T1000 (cell line): ENCODE data around the gene BRCA1.
"Not testable (repeated sequence)": the region's sequence is repeated elsewhere in the genome, so short reads cannot be mapped to it uniquely, and the experiment has no call there.

Experiments
- DNase-seq: peaks from one replicate; lab custom pipeline; 2025; ENCODE audit warnings: mixed read lengths; lab: John Stamatoyannopoulos, UW

Gene BRCA1

DNA sequence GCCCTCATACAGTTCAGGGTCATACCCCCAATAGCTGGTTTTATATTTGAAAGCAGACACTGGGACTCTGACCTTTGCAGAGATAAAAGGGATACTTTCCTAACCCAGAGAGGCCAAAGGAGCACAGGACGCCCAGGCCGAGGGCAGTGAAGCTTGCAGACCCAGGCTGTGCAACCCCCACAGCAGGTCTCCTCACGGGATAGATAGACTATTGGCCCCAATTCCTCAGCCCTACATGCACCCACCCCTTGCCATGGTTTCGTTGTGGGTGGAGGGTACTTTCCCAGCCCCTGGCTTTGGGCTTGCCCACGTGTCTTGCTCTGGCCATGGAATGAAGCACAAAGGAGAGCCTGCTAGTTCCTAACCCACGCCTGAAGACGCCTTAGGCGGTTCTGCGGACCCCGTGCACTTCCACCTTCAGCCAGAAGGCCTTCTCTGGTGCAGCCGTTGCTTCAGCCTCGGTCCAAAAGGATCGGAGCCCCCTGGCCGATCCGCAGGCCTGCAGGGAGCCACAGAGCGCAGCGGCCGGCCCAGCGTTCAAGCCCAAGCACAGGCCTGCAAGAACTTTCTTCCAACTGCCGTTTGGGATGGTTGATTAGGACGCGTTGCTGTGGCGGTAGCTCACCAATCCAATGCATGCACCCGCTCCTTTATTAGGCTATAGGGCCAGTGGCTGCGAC lies 9.8 kb upstream of the BRCA1 start:
- DNase-seq: no peak

DNA sequence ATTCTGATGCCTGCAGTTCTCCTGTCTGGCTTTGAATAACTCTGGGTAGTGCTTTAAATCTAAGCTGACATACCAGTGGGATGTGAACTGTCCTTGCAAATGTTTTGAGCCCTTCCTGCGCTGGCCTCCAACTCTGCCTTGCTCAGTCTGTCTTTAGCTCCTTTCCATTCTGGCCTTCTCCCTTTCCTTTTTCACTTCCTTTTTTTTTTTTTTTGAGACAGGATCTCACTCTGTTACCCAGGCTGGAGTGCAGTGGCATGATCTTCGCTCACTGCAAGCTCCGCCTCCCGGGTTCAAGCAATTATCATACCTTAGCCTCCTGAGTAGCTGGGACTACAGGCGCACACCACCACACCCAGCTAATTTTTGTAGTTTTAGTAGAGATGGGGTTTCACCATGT lies 8.3 kb upstream of the BRCA1 start:
- DNase-seq: not testable (repeated sequence)

DNA sequence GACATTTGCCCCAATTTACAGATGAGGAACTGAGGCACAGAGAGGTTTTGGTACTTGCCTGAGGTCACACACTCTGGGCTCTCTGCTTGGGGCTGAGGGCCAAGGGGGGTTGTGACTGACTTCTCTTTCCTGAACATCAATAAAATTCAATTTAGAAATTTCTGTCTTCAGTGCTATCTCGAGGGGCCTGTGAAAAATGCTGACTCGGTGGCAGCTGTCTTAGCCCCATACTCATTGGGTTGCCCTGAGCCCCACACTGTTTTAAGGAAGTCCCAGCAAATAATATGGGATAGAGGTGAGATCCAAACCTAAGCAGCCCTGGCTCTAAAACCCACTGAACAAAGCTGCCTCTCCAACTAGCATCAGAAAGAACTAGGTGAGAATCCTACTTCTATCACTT lies 7.0 kb upstream of the BRCA1 start:
- no peak for DNase-seq

DNA sequence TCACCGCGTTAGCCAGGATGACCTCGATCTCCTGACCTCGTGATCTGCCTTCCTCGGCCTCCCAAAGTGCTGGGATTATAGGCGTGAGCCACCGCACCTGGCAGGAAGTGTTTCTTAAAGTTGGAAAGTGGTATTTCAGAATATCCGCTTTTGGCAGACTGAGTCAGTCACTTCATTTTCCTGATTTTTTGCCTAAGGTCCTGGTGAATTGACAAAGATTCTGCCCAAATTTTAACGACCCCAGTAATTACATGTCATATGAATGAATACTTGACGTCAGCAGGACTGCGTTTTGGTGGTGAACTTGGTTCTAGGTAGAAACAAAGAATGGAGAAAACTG lies 4.5 kb upstream of the BRCA1 start:
- DNase-seq: no peak

DNA sequence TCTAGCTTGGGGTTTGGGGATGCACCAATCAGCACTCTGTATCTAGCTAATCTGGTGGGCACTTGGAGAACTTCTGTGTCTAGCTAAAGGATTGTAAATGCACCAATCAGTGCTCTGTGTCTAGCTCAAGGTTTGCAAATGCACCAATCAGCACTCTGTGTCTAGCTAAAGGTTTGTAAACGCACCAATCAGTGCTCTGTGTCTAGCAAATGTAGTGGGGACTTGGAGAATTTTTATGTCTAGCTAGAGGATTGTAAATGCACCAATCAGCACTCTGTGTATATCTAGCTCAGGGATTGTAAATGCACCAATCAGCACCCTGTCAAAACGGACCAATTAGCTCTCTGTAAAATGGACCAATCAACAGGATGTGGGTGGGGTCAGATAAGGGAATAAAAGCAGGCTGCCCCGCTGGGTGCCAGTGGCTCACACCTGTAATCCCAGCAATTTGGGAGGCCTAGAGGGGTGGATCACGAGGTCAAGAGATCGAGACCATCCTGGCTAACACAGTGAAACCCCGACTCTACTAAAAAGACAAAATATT lies 2.2 kb upstream of the BRCA1 start:
- DNase-seq: not testable (repeated sequence)

DNA sequence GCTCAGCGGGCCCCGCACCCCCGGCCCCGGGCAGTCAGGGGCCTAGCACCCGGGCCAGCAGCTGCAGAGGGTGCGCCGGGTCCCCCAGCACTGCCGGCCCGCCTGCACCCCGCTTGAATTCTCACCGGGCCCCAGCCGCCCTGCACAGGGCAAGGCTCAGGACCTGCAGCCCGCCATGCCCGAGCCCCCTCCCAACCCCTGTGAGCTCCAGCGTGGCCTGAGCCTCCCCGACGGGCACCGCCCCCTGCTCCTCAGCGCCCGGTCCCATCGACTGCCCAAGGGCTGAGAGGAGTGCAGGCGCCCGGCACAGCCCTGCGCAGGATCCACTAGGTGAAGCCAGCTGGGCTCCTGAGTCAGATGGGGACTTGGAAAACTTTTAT lies 1.7 kb upstream of the BRCA1 start:
- no peak for DNase-seq

DNA sequence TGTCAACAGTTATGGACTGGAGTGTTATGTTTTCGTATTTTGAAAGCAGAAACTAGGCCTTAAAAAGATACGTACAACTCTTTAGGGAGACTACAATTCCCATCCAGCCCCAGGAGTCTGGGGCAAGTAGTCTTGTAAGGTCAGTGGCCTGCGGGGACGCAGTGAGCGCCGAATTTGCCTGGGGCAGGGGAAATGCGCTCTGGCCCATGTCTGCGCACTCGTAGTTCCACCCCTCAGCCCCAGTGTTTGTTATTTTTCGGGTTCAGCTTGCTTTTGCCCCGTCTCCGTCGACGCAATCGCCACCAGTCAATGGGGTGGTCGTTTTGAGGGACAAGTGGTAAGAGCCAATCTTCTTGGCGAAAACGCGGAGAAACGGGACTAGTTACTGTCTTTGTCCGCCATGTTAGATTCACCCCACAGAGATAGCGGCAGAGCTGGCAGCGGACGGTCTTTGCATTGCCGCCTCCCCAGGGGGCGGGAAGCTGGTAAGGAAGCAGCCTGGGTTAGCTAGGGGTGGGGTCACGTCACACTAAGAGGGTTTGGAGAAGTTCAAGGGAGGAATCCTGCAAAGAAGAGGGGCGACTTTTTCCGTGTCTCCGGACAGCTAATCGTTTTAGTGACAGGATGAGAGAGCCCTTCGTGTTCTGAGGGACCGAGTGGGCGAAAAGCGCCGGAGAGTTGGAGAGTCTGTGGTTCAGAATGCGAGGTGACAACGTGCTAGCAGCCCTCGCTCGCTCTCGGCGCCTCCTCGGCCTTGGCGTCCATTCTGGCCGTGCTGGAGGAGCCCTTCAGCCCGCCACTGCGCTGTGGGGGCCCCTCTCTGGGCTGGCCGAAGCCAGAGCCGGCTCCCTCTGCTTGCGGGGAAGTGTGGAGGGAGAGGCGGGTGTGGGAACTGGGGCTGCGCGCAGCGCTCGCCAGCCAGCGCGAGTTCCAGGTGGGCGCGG lies 1.1 kb upstream of the BRCA1 start:
- no peak for DNase-seq

DNA sequence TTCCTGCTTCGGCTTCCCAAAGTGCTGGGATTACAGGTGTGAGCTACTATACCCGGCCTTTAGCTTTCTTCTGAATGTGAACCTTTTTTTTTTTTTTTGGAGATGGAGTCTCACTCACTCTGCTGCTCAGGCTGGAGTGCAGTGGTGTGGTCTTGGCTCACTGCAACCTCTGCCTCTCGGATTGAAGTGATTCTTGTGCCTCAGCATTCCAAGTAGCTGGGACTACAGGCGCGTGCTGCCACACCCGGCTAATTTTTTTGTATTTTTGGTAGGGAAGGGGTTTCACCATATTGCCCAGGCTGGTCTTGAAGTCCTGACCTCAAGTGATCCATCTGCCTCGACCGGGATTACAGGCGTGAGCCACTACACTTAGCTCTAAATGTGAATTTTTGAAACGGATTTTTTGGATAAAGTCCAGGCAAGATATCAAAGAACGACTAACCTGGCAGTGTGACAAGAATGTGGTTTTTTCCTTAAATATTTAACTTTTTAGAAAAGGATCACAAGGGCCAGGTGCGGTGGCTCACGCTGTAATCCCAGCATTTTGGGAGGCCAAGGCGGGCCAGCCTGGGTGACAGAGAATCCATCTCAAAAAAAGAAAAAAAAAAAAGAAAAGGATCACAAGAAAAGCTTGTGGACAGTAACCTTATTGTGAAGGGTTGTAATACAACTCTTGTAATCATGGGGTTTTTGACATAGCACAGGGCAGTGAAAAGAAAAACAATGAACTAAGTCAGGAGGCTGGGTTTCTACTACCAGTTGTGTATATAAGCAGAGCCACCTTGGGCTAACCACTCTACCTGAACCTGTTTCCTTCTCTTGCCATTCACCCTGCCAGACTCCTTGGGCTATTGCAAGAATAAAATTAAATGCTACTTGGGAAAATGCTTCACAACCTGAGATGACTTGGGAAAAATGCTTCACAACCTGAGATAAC lies 6.2 kb downstream of the BRCA1 start:
- no peak for DNase-seq

DNA sequence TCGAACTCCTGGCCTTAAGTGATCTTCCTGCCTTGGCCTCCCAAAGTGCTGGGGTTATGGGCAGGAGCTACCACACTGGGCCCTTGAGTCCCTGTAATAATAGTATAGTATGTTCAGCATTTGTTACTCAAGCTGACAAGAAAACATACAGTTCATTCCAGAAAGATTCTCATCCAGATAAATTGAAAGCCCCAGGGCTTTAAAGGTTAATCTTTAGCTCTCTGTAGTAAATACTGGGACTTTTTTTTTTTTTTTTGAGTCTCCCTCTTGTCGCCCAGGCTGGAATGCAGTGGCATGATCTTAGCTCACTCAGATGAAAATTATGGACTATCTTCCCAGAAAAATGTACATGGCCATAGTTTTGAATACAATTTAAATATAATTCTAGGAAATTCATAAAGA lies 11.0 kb downstream of the BRCA1 start:
- no peak for DNase-seq

DNA sequence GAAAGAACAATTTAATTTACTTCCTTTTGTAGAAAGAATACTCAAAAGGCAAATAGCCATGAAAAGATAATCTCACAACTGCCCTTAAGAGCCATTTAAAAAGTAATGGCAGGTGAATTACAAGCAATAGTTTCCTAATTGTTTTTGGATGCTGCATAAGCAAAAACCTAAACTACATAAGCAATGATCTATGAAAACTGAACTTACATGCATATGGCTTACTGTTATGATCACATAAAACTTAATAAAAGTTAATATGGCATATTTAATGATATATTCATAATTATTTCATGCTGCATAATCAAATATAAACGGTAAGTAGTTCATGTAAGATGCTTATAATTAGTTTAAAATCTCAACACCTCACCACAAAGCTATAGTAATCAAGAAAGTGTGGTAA lies 18.6 kb downstream of the BRCA1 start:
- DNase-seq: no peak

DNA sequence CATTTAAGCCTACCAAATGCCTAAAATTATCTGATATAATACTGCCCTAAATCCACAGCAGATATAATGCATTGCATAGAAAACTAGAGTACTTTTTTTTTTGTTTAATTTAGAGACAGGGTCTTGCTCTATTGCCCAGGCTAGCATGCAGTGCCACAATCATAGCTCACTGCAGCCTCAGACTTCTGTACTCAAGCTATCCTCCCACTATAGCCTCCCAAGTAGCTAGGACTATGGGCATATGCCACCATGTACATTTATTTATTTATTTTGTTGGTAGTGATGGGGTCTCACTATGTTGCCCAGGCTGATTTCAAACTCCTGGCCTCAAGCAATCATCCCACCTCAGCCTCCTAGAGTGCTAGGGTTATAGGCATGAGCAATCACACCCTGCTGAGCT lies 20.0 kb downstream of the BRCA1 start:
- DNase-seq: no peak

DNA sequence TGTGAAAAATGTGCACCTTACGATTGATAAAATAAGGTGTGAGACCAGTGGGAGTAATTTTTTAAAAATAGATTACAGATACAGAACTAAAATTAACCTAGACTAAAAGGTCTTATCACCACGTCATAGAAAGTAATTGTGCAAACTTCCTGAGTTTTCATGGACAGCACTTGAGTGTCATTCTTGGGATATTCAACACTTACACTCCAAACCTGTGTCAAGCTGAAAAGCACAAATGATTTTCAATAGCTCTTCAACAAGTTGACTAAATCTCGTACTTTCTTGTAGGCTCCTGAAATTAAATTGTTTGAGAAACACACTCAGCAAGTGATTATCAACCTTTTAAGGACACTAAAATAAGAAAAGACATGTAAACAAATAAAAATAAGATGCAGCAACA lies 20.5 kb downstream of the BRCA1 start:
- DNase-seq: no peak

DNA sequence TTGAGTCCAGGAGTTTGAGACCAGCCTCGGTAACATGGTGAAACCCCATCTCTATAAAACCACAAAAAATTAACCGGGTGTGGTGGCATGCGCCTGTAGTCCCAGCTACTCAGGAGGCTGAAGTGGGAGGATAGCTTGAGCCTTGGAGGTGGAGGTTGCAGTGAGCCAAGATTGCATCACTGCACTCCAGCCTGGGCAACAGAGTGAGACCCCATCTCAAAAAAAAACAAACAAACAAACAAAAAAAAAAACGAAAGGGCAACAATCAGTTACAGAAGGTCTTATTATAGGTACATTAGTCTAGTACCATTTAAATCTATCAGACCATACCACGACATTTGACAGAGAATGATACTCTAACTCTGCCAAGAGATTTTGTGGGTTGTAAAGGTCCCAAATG lies 29.8 kb downstream of the BRCA1 start:
- not testable (repeated sequence) for DNase-seq

DNA sequence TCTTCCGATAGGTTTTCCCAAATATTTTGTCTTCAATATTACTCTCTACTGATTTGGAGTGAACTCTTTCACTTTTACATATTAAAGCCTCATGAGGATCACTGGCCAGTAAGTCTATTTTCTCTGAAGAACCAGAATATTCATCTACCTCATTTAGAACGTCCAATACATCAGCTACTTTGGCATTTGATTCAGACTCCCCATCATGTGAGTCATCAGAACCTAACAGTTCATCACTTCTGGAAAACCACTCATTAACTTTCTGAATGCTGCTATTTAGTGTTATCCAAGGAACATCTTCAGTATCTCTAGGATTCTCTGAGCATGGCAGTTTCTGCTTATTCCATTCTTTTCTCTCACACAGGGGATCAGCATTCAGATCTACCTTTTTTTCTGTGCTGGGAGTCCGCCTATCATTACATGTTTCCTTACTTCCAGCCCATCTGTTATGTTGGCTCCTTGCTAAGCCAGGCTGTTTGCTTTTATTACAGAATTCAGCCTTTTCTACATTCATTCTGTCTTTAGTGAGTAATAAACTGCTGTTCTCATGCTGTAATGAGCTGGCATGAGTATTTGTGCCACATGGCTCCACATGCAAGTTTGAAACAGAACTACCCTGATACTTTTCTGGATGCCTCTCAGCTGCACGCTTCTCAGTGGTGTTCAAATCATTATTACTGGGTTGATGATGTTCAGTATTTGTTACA lies 30.9 kb downstream of the BRCA1 start:
- no peak for DNase-seq

DNA sequence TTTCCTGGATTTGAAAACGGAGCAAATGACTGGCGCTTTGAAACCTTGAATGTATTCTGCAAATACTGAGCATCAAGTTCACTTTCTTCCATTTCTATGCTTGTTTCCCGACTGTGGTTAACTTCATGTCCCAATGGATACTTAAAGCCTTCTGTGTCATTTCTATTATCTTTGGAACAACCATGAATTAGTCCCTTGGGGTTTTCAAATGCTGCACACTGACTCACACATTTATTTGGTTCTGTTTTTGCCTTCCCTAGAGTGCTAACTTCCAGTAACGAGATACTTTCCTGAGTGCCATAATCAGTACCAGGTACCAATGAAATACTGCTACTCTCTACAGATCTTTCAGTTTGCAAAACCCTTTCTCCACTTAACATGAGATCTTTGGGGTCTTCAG lies 32.3 kb downstream of the BRCA1 start:
- no peak for DNase-seq

DNA sequence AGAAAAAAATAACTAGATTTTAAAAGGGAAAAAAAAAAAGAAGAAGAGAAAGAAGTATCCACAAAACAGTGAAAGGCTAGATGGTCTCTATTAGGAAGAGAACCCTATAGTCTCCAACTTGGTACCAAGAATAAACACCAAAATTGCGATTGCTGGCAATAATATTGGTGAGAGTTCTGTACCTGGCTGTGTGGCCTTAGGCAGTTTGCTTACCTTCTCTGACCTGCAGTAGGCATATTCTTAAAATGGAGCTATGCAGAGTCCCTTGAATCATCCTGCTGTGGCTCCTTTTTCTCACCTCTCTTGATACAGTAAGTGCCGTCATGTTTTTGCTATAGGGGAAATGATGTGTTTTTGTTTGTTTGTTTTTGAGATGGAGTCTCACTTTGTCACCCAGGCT lies 35.1 kb downstream of the BRCA1 start:
- no peak for DNase-seq

DNA sequence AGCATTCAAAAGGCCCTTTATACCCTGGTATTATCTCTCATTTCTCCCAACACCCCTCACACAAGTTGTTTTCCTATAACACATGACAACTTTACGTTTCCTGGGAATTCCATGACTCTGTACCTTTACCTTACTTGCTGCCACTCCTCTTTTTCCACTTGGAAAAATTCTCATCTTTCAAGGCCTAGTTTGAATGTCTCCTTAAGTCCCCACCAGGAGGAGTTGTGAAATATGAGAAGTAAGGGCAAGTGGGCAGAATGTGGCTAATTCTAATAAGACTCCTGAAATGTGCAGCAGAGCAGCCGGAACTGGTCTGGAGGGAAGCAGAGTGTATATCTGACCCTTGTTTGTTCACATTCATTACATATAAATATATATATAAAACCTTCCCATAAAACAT lies 39.7 kb downstream of the BRCA1 start:
- no peak for DNase-seq

DNA sequence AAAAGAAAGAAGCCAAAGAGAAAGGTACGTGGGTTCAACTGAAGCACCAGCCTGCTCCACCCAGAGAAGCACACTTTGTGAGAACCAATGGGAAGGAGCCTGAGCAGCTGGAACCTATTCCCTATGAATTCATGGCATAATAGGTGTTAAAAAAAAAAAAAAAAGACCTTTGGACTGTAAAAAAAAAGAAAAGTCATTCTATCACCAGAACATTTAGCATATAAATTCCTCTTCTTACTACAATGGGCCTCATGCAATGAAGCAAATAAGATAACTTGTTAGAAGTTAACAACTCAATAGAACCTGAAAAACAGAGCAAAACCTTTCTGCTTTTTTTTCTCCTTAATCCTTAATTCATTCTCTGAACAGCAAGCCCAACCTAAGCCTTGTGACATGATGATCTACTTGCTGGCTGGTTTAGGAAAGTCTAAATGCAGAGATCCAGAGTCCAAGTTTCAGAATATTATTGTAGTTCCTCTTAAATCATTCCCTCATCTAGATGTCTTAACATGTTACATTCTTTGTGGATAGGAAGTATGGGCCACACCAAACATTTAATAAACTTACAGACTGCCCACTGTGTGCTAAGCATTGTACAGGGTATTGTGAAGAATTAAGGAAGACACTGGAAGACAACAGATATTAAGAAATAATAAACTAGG lies 45.4 kb downstream of the BRCA1 start:
- DNase-seq: no peak

DNA sequence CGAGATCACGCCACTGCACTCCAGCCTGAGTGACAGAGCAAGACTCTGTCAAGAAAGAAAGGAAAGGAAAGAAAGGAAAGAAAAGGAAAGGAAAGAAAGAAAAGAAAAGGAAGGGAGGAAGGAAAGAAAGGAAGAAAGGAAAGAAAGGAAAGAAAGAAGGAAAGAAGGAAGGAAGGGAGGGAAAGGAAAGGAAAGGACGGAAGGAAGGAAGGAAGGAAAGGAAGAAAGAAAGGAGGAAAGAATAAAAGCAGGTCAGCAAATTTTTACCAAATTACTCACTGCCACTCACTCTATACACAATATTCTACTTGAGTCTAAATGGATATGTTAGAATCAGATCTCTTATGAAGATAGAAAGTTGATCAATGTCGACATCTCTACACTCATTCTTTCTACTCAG lies 50.3 kb downstream of the BRCA1 start:
- no peak for DNase-seq

DNA sequence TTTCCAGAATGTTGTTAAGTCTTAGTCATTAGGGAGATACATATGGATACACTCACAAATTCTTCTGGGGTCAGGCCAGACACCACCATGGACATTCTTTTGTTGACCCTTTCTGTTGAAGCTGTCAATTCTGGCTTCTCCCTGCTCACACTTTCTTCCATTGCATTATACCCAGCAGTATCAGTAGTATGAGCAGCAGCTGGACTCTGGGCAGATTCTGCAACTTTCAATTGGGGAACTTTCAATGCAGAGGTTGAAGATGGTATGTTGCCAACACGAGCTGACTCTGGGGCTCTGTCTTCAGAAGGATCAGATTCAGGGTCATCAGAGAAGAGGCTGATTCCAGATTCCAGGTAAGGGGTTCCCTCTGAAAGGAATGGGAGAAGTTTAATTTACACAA lies 54.3 kb downstream of the BRCA1 start:
- DNase-seq: no peak

DNA sequence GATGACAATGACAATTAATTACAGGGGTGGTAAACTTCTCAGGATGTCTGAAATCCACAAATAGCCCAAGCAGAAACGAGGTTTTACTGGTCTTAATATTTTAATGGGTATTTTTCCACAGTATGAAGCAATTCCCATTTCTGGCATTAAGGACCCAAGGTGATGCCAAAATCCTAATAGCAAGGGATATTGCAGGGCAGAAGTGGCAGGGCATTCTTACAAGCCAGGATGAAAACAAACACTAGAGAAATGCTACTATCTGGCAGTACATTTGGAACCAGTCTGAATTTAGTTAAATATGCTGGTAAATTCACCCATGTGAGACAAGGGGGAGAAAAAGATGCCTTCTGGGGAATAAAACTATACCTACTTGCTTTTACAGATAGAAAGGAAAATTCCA lies 54.9 kb downstream of the BRCA1 start:
- DNase-seq: no peak
